Retinal pigment epithelial cell (primary cell): ENCODE measurements around the gene OPCML.
A peak's percentile ranks its signal among the peaks of the same experiment; 100 is the strongest.

Source experiments
- DNase-seq: peaks from one replicate; pipeline ENCODE4 v3.0.0-alpha.2; 2010; ENCODE audit warnings: low read depth
- H3K4me3 ChIP-seq: 2 replicates; pipeline ENCODE4 v1.5.1; 2011; ENCODE audit warnings: mild to moderate bottlenecking, low read length, control low read depth, moderate library complexity
- CTCF ChIP-seq: conservative IDR thresholded peaks from 2 replicates; pipeline ENCODE4 v1.5.1; 2011; ENCODE audit warnings: low read depth, low read length, control low read depth, inconsistent platforms

OPCML gene

GRCh38 chr11:133072378-133072777 is 459.9 kb downstream of the OPCML start:
- no peak overlapping the region for H3K4me3 ChIP-seq
- TF ChIP-seq CTCF, result no peak
- no peak for DNase-seq

- TF ChIP-seq CTCF, result no peak
- no peak overlapping the region for H3K4me3 ChIP-seq
- no peak for DNase-seq
Observed at GRCh38 chr11:133070791-133071190, 461.5 kb downstream of the OPCML start.

- H3K4me3 ChIP-seq, result no peak overlapping the region
- TF ChIP-seq CTCF, result no peak
- DNase-seq, result no peak
Observed at GRCh38 chr11:133070021-133070713, 462.1 kb downstream of the OPCML start.

GRCh38 chr11:133065847-133066485 is 466.3 kb downstream of the OPCML start:
- no peak for TF ChIP-seq CTCF
- no peak for DNase-seq
- H3K4me3 ChIP-seq, result no peak overlapping the region

GRCh38 chr11:133064961-133065360 is 467.3 kb downstream of the OPCML start:
- peak overlapping the region; percentile 67 for H3K4me3 ChIP-seq
- no peak for TF ChIP-seq CTCF
- no peak for DNase-seq

GRCh38 chr11:133064152-133064877 is 468.0 kb downstream of the OPCML start:
- peak; percentile 40 for DNase-seq
- peak overlapping the region; percentile 67 for H3K4me3 ChIP-seq
- TF ChIP-seq CTCF, result peak; percentile 87
